WTC11 (cell line): ENCODE measurements around the gene CA5A. TPM values are rescaled to one million over a fixed set of nuclear protein-coding genes. Genes with fewer than 3 reads are reported as not detected.

Experiments
- ATAC-seq: fragments of 200-7000 bp; cut with Tn5 transposase; 2 replicates; pipeline ENCODE4 v1.10.0; 2021; ENCODE audit warnings: mild to moderate bottlenecking, moderate library complexity
- CTCF ChIA-PET: fragments of 300-600 bp; sonication (Branson Sonifier 250); formaldehyde crosslinking; loops from one replicate; lab custom pipeline; 2021; ENCODE audit warnings: antibody characterized with exemption; lab: Charles Lee
- POLR2A ChIA-PET: fragments of 350-600 bp; sonication (Branson Sonifier 250); formaldehyde crosslinking; loops from one replicate; lab custom pipeline; 2021; ENCODE audit warnings: antibody characterized with exemption; lab: Charles Lee
- DNase-seq: peaks from one replicate; pipeline ENCODE4 v3.0.0; 2021; ENCODE audit warnings: low spot score
- H3K27ac Mint-ChIP-seq: 2 replicates; pipeline ENCODE4 v1.8.0; 2021; ENCODE audit warnings: mixed read lengths
- H3K27me3 Mint-ChIP-seq: 2 replicates; pipeline ENCODE4 v1.8.0; 2021; ENCODE audit warnings: low read depth, mild to moderate bottlenecking, moderate library complexity, mixed read lengths
- H3K36me3 Mint-ChIP-seq: 2 replicates; pipeline ENCODE4 v1.8.0; 2021; ENCODE audit warnings: mixed read lengths
- H3K4me1 Mint-ChIP-seq: 2 replicates; pipeline ENCODE4 v1.8.0; 2022; ENCODE audit warnings: mixed read lengths
- H3K4me3 Mint-ChIP-seq: 2 replicates; pipeline ENCODE4 v1.8.0; 2021; ENCODE audit warnings: mild to moderate bottlenecking, moderate library complexity, mixed read lengths
- H3K9me3 Mint-ChIP-seq: 2 replicates; pipeline ENCODE4 v1.8.0; 2021; ENCODE audit warnings: mixed read lengths
- ATF2 ChIP-seq: sonication (generic); formaldehyde crosslinking; IDR thresholded peaks from 2 replicates; pipeline ENCODE4 v1.8.1; 2022; ENCODE audit warnings: low read depth, missing genetic modification reagents, borderline replicate concordance
- ETV6 ChIP-seq: sonication (generic); formaldehyde crosslinking; IDR thresholded peaks from 2 replicates; pipeline ENCODE4 v1.8.1; 2022; ENCODE audit warnings: mild to moderate bottlenecking, missing genetic modification reagents
- IRF1 ChIP-seq: sonication (generic); formaldehyde crosslinking; IDR thresholded peaks from 2 replicates; pipeline ENCODE4 v1.8.0; 2023; ENCODE audit warnings: missing genetic modification reagents
- IRF2 ChIP-seq: sonication (generic); formaldehyde crosslinking; IDR thresholded peaks from 2 replicates; pipeline ENCODE4 v1.8.0; 2022; ENCODE audit warnings: low read depth, missing genetic modification reagents, borderline replicate concordance
- JUN ChIP-seq: sonication (generic); formaldehyde crosslinking; IDR thresholded peaks from 2 replicates; pipeline ENCODE4 v1.8.0; 2023; ENCODE audit warnings: mild to moderate bottlenecking, missing genetic modification reagents
- KAT7 ChIP-seq: sonication (generic); formaldehyde crosslinking; IDR thresholded peaks from 2 replicates; pipeline ENCODE4 v1.8.1; 2023; ENCODE audit warnings: missing genetic modification reagents, mild to moderate bottlenecking, borderline replicate concordance
- MYBL2 ChIP-seq: sonication (generic); formaldehyde crosslinking; IDR thresholded peaks from 2 replicates; pipeline ENCODE4 v1.8.1; 2023; ENCODE audit warnings: mild to moderate bottlenecking, moderate library complexity, missing genetic modification reagents
- NR3C1 ChIP-seq: sonication (generic); formaldehyde crosslinking; conservative IDR thresholded peaks from 2 replicates; pipeline ENCODE4 v1.8.1; 2023; ENCODE audit warnings: low read depth, mild to moderate bottlenecking, missing genetic modification reagents
- OVOL2 ChIP-seq: fragments of 250-450 bp; sonication (Bioruptor Pico); IDR thresholded peaks from 2 replicates; pipeline ENCODE4 v1.9.0; 2021; ENCODE audit warnings: mild to moderate bottlenecking, borderline replicate concordance
- PRRX2 ChIP-seq: fragments of 250-450 bp; sonication (Bioruptor Pico); IDR thresholded peaks from 2 replicates; pipeline ENCODE4 v1.8.0; 2021; ENCODE audit warnings: mild to moderate bottlenecking
- RELA ChIP-seq: sonication (generic); formaldehyde crosslinking; IDR thresholded peaks from 2 replicates; pipeline ENCODE4 v1.8.1; 2022; ENCODE audit warnings: missing genetic modification reagents, mild to moderate bottlenecking, borderline replicate concordance
- SMAD3 ChIP-seq: sonication (generic); formaldehyde crosslinking; IDR thresholded peaks from 2 replicates; pipeline ENCODE4 v1.8.0; 2022; ENCODE audit warnings: missing genetic modification reagents, mild to moderate bottlenecking, borderline replicate concordance
- SOX15 ChIP-seq: fragments of 250-450 bp; sonication (Bioruptor Pico); IDR thresholded peaks from 2 replicates; pipeline ENCODE4 v1.9.0; 2021; ENCODE audit warnings: mild to moderate bottlenecking
- SP1 ChIP-seq: sonication (generic); formaldehyde crosslinking; conservative IDR thresholded peaks from 2 replicates; pipeline ENCODE4 v1.8.1; 2022; ENCODE audit warnings: missing genetic modification reagents
- TEAD4 ChIP-seq: sonication (generic); formaldehyde crosslinking; IDR thresholded peaks from 2 replicates; pipeline ENCODE4 v1.8.0; 2022; ENCODE audit warnings: mild to moderate bottlenecking, missing genetic modification reagents
- ZNF138 ChIP-seq: sonication (generic); formaldehyde crosslinking; conservative IDR thresholded peaks from 2 replicates; pipeline ENCODE4 v1.8.1; 2022; ENCODE audit warnings: mild to moderate bottlenecking, moderate library complexity, missing genetic modification reagents
- ZNF219 ChIP-seq: sonication (generic); formaldehyde crosslinking; IDR thresholded peaks from 2 replicates; pipeline ENCODE4 v1.8.0; 2023; ENCODE audit warnings: missing genetic modification reagents, mild to moderate bottlenecking, borderline replicate concordance
- ZNF232 ChIP-seq: sonication (generic); formaldehyde crosslinking; IDR thresholded peaks from 2 replicates; pipeline ENCODE4 v1.8.0; 2022; ENCODE audit warnings: mild to moderate bottlenecking, missing genetic modification reagents
- ZNF263 ChIP-seq: sonication (generic); formaldehyde crosslinking; IDR thresholded peaks from 2 replicates; pipeline ENCODE4 v1.8.1; 2022; ENCODE audit warnings: low read depth, mild to moderate bottlenecking, moderate library complexity, missing genetic modification reagents
- ZNF396 ChIP-seq: fragments of 250-450 bp; sonication (Bioruptor Pico); IDR thresholded peaks from 2 replicates; pipeline ENCODE4 v1.8.0; 2021; ENCODE audit warnings: mild to moderate bottlenecking, moderate library complexity, borderline replicate concordance
- ZNF671 ChIP-seq: fragments of 250-450 bp; sonication (Bioruptor Pico); IDR thresholded peaks from 2 replicates; pipeline ENCODE4 v1.8.0; 2021; ENCODE audit warnings: mild to moderate bottlenecking
- total RNA-seq: library from RNA; stranded (reverse); gene quantifications from 3 replicates; pipeline ENCODE4 v1.2.3, GENCODE V29; 2021
- TF ChIP-seq, protein P1 (sequence below): fragments of 250-450 bp; sonication (Bioruptor Pico); conservative IDR thresholded peaks from 2 replicates; pipeline ENCODE4 v1.9.0; 2021; ENCODE audit warnings: mild to moderate bottlenecking
- TF ChIP-seq, protein P2 (sequence below): sonication (generic); formaldehyde crosslinking; IDR thresholded peaks from 2 replicates; pipeline ENCODE4 v1.8.0; 2022; ENCODE audit warnings: mild to moderate bottlenecking, missing genetic modification reagents

The CA5A gene
- total RNA-seq, 1 experiment from 2014 or later, result not detected

- TF ChIP-seq ATF2 (no peak), ZNF232 (CRISPR knock-in tag) (no peak), PRRX2 (no peak), NR3C1 (CRISPR knock-in tag) (no peak), OVOL2 (CRISPR knock-in tag) (no peak), IRF1 (CRISPR knock-in tag) (no peak), ZNF138 (CRISPR knock-in tag) (no peak)
- TF ChIP-seq, protein P1, sequence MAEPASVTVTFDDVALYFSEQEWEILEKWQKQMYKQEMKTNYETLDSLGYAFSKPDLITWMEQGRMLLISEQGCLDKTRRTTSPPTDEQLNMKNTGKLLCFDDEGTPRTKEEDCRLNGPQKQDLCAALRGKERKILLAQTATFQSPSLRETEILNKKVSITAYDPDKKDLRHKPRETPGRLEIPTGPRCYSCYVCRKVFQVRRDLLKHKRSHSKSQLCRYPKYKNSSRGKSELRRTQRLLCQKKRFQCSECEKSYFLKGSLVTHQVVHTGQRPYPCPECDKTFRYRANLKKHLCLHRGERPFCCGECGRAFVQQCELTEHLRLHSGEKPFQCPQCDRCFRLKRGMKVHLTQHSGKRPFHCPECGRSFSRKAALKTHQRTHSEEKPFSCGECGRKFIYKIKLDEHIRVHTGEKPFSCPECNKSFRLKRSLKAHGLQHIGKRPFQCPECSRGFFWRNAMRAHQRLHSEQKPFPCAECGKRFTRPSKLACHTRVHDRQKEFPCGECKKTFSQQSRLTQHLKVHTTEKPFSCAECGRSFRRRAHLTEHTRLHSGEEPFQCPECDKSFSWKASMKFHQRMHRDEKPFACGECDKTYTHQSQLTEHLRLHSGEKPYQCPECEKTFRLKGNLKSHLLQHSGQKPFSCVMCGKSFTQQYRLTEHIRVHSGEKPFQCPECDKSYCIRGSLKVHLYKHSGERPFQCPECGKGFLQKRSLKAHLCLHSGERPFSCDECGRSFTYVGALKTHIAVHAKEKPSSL (CRISPR knock-in tag), result no peak
Measured at GRCh38 chr16:87878704-87879103, 57.6 kb downstream of the CA5A start (continued).

GRCh38 chr16:87877942-87878507 lies 58.3 kb downstream of the CA5A start:
- ChIA-PET POLR2A (no interaction called here), CTCF (interaction anchor here (0.8 to 0.9 kb wide), 2 partner anchors 28 to 47 kb away, joined by 3 to 4 read pairs; no protein-coding TSS in a partner anchor)
- Mint-ChIP-seq H3K27ac (no peak overlapping the region), H3K4me3 (no peak overlapping the region), H3K36me3 (peaks cover 7% of the 10 kb centered on the region), H3K27me3 (no peaks in the 10 kb centered on the region), H3K9me3 (peaks cover 12% of the 10 kb centered on the region), H3K4me1 (peaks cover 70% of the 10 kb centered on the region)
- TF ChIP-seq JUN (no peak), ZNF219 (CRISPR knock-in tag) (no peak), ZNF263 (CRISPR knock-in tag) (peak; percentile 15; the same call in 1 of the 2 replicates)
- DNase-seq, result no peak
- no peak for ATAC-seq

DNA sequence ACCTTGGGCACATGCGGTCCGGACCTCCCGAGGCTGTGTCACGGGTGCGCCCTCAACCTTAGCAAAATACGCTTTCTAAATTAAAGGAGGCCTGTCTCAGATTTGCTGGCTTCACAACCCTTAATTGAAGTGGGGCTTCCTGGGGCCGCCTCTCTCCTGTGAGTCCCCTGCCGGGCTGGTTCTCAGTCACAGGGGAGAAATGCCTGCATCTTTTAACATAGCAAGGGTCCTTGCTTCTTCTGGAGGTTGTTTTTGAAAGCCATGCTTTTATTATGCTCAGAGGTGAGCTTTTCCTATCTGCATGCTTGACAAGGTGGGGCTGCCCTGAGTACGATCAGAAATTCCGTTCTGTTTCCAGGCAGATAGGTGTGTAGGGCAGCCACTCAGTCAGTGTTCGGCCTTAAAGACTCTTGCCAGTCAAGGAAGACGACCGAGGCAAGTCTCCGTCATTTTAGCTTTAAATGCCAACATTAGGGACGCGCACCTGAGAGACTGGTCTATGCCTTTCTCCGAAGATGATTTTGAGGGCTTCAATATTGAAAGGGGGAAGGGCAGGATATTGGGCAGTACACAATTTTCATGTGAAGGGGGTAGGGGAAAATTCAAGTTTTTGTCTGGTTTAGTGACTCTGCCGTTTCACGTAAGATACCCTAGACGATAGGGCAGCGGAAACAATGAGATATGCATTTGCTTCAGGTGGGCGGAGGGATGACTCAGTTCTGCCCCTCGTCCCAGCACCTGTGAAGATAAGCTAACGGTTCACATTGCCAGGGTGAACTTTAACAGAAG lies 61.5 kb downstream of the CA5A start:
- DNase-seq, result peak; percentile 55
- peak; percentile 13 for ATAC-seq
- TF ChIP-seq KAT7 (CRISPR knock-in tag), result no peak
- TF ChIP-seq TEAD4, result no peak
- TF ChIP-seq SP1, result 0 out of 2 replicates have a peak, but pooled peaks have one; percentile 48
- no peak for TF ChIP-seq IRF2
- TF ChIP-seq ZNF396 (CRISPR knock-in tag), result no peak
- TF ChIP-seq ZNF219 (CRISPR knock-in tag), result no peak
- TF ChIP-seq SOX15 (CRISPR knock-in tag), result no peak
- no peak for TF ChIP-seq RELA (CRISPR knock-in tag)
- TF ChIP-seq MYBL2, result no peak
- no peak for TF ChIP-seq ZNF671 (CRISPR knock-in tag)
- TF ChIP-seq SMAD3 (CRISPR knock-in tag), result no peak
- TF ChIP-seq, protein P2, sequence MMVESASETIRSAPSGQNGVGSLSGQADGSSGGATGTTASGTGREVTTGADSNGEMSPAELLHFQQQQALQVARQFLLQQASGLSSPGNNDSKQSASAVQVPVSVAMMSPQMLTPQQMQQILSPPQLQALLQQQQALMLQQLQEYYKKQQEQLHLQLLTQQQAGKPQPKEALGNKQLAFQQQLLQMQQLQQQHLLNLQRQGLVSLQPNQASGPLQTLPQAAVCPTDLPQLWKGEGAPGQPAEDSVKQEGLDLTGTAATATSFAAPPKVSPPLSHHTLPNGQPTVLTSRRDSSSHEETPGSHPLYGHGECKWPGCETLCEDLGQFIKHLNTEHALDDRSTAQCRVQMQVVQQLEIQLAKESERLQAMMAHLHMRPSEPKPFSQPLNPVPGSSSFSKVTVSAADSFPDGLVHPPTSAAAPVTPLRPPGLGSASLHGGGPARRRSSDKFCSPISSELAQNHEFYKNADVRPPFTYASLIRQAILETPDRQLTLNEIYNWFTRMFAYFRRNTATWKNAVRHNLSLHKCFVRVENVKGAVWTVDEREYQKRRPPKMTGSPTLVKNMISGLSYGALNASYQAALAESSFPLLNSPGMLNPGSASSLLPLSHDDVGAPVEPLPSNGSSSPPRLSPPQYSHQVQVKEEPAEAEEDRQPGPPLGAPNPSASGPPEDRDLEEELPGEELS, result no peak
- TF ChIP-seq ETV6 (CRISPR knock-in tag), result peak; percentile 39; the same call in 1 of the 2 replicates
- CTCF ChIA-PET, result interaction anchor here (0.6 to 13.1 kb wide), 11 partner anchors 23 to 863 kb away, joined by 3 to 234 read pairs (median 3); no protein-coding TSS in a partner anchor
- Mint-ChIP-seq H3K4me3 (peak overlapping the region; percentile 49), H3K9me3 (peaks cover 11% of the 10 kb centered on the region), H3K36me3 (peaks cover 7% of the 10 kb centered on the region), H3K4me1 (peaks cover 78% of the 10 kb centered on the region), H3K27me3 (peaks cover 17% of the 10 kb centered on the region), H3K27ac (peak overlapping the region; percentile 83)
- POLR2A ChIA-PET, result interaction anchor here (0.6 to 1.4 kb wide), 2 partner anchors 23 to 96 kb away, joined by 4 read pairs; no protein-coding TSS in a partner anchor
